Measurements from ENCODE around the gene TXNDC8. TPM values are rescaled to one million over a fixed set of nuclear protein-coding genes. Genes with fewer than 3 reads are reported as not detected.

The TXNDC8 gene
- total and polyA plus RNA-seq, 2 experiments from 2014 or later = not detected

DNA sequence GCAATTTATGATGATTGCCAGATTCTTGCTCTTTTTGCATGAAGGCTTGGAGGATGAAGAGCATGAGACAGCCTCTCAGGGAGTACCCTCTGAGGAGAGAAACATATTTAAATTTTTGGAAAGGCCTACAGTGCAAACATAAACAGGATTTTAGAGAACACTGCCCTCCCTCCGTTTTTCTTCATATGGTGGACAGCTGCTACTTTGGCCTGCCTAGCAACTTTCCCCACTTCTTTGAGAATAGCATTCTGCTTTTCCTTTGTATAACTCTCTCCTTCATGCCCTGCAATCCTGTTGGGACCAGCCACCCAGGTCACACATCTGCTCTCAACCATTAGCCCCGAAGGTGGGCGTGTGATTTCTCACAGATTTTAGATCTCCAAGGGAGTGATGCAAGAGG, 60.9 kb downstream of the TXNDC8 start (continued):
- TF ChIP-seq, protein P1, sequence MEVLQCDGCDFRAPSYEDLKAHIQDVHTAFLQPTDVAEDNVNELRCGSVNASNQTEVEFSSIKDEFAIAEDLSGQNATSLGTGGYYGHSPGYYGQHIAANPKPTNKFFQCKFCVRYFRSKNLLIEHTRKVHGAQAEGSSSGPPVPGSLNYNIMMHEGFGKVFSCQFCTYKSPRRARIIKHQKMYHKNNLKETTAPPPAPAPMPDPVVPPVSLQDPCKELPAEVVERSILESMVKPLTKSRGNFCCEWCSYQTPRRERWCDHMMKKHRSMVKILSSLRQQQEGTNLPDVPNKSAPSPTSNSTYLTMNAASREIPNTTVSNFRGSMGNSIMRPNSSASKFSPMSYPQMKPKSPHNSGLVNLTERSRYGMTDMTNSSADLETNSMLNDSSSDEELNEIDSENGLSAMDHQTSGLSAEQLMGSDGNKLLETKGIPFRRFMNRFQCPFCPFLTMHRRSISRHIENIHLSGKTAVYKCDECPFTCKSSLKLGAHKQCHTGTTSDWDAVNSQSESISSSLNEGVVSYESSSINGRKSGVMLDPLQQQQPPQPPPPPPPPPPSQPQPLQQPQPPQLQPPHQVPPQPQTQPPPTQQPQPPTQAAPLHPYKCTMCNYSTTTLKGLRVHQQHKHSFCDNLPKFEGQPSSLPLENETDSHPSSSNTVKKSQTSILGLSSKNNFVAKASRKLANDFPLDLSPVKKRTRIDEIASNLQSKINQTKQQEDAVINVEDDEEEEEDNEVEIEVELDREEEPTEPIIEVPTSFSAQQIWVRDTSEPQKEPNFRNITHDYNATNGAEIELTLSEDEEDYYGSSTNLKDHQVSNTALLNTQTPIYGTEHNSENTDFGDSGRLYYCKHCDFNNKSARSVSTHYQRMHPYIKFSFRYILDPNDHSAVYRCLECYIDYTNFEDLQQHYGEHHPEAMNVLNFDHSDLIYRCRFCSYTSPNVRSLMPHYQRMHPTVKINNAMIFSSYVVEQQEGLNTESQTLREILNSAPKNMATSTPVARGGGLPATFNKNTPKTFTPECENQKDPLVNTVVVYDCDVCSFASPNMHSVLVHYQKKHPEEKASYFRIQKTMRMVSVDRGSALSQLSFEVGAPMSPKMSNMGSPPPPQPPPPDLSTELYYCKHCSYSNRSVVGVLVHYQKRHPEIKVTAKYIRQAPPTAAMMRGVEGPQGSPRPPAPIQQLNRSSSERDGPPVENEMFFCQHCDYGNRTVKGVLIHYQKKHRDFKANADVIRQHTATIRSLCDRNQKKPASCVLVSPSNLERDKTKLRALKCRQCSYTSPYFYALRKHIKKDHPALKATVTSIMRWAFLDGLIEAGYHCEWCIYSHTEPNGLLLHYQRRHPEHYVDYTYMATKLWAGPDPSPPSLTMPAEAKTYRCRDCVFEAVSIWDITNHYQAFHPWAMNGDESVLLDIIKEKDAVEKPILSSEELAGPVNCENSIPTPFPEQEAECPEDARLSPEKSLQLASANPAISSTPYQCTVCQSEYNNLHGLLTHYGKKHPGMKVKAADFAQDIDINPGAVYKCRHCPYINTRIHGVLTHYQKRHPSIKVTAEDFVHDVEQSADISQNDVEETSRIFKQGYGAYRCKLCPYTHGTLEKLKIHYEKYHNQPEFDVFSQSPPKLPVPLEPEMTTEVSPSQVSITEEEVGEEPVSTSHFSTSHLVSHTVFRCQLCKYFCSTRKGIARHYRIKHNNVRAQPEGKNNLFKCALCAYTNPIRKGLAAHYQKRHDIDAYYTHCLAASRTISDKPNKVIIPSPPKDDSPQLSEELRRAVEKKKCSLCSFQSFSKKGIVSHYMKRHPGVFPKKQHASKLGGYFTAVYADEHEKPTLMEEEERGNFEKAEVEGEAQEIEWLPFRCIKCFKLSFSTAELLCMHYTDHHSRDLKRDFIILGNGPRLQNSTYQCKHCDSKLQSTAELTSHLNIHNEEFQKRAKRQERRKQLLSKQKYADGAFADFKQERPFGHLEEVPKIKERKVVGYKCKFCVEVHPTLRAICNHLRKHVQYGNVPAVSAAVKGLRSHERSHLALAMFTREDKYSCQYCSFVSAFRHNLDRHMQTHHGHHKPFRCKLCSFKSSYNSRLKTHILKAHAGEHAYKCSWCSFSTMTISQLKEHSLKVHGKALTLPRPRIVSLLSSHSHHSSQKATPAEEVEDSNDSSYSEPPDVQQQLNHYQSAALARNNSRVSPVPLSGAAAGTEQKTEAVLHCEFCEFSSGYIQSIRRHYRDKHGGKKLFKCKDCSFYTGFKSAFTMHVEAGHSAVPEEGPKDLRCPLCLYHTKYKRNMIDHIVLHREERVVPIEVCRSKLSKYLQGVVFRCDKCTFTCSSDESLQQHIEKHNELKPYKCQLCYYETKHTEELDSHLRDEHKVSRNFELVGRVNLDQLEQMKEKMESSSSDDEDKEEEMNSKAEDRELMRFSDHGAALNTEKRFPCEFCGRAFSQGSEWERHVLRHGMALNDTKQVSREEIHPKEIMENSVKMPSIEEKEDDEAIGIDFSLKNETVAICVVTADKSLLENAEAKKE (CRISPR knock-in tag; IDR thresholded peaks at IDR 0.05) = no peak
- TF ChIP-seq STAT1 (IDR thresholded peaks at IDR 0.05; ENCODE audit: unreplicated experiment) = no peak
- no peak for TF ChIP-seq CREB1 (CRISPR knock-in tag; IDR thresholded peaks at IDR 0.05; ENCODE audit: low read depth)
- no peak for TF ChIP-seq EZH2 (IDR thresholded peaks at IDR 0.05; ENCODE audit: low read depth, unreplicated experiment)
- no peak for TF ChIP-seq JUNB (IDR thresholded peaks at IDR 0.05; ENCODE audit: unreplicated experiment)
- TF ChIP-seq, protein P2, sequence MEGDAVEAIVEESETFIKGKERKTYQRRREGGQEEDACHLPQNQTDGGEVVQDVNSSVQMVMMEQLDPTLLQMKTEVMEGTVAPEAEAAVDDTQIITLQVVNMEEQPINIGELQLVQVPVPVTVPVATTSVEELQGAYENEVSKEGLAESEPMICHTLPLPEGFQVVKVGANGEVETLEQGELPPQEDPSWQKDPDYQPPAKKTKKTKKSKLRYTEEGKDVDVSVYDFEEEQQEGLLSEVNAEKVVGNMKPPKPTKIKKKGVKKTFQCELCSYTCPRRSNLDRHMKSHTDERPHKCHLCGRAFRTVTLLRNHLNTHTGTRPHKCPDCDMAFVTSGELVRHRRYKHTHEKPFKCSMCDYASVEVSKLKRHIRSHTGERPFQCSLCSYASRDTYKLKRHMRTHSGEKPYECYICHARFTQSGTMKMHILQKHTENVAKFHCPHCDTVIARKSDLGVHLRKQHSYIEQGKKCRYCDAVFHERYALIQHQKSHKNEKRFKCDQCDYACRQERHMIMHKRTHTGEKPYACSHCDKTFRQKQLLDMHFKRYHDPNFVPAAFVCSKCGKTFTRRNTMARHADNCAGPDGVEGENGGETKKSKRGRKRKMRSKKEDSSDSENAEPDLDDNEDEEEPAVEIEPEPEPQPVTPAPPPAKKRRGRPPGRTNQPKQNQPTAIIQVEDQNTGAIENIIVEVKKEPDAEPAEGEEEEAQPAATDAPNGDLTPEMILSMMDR (conservative IDR thresholded peaks at IDR 0.05; ENCODE audit: low read depth in 2 of 2) = no peak
- TF ChIP-seq, protein P3, sequence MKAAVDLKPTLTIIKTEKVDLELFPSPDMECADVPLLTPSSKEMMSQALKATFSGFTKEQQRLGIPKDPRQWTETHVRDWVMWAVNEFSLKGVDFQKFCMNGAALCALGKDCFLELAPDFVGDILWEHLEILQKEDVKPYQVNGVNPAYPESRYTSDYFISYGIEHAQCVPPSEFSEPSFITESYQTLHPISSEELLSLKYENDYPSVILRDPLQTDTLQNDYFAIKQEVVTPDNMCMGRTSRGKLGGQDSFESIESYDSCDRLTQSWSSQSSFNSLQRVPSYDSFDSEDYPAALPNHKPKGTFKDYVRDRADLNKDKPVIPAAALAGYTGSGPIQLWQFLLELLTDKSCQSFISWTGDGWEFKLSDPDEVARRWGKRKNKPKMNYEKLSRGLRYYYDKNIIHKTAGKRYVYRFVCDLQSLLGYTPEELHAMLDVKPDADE (IDR thresholded peaks at IDR 0.05) = no peak
